ENCODE results near the gene ARMS2. TPM values are rescaled to one million over a fixed set of nuclear protein-coding genes. Genes with fewer than 3 reads are reported as not detected.

ARMS2 gene
- total RNA-seq, 1 donor from 2014 or later: not detected

- intact Hi-C loops (cut with micrococcal nuclease): no loop called here
Observed at GRCh38 chr10:122450353-122450990, 4.0 kb upstream of the ARMS2 start.

- intact Hi-C loops (cut with micrococcal nuclease): no loop called here
Observed at GRCh38 chr10:122454071-122454470, 382 bp upstream of the ARMS2 start.

- intact Hi-C loops (cut with micrococcal nuclease): no loop called here
Observed at GRCh38 chr10:122455376-122456079, 1.1 kb downstream of the ARMS2 start.

- intact Hi-C loops (cut with micrococcal nuclease): no loop called here
Observed at GRCh38 chr10:122457934-122458333, 3.5 kb downstream of the ARMS2 start.

- intact Hi-C loops (cut with micrococcal nuclease): no loop called here
Observed at GRCh38 chr10:122458693-122459092, 4.2 kb downstream of the ARMS2 start.

GRCh38 chr10:122459561-122460273 is 5.3 kb downstream of the ARMS2 start:
- intact Hi-C loops (cut with micrococcal nuclease): no loop called here

GRCh38 chr10:122460891-122461293 is 6.4 kb downstream of the ARMS2 start:
- intact Hi-C loops (cut with micrococcal nuclease): no loop called here

- intact Hi-C loops (cut with micrococcal nuclease): no loop called here
Observed at GRCh38 chr10:122461367-122461728, 6.9 kb downstream of the ARMS2 start, which contains the start of gene HTRA1. HTRA1 (plus strand) TSS chr10:122461553; CDS start chr10:122461653, 100 bp downstream.

GRCh38 chr10:122461729-122462532 is 7.5 kb downstream of the ARMS2 start:
- intact Hi-C loops (cut with micrococcal nuclease): no loop called here

GRCh38 chr10:122462533-122463465 is 8.3 kb downstream of the ARMS2 start:
- intact Hi-C loops (cut with micrococcal nuclease): no loop called here

- intact Hi-C loops (cut with micrococcal nuclease): no loop called here
Observed at GRCh38 chr10:122463466-122464249, 9.2 kb downstream of the ARMS2 start.

- intact Hi-C loops (cut with micrococcal nuclease): no loop called here
Observed at GRCh38 chr10:122464250-122464510, 9.7 kb downstream of the ARMS2 start.

- intact Hi-C loops (cut with micrococcal nuclease): no loop called here
Observed at GRCh38 chr10:122464586-122464985, 10.1 kb downstream of the ARMS2 start.

GRCh38 chr10:122465401-122466040 is 11.1 kb downstream of the ARMS2 start:
- intact Hi-C loops (cut with micrococcal nuclease): no loop called here

GRCh38 chr10:122466951-122467381 is 12.5 kb downstream of the ARMS2 start:
- intact Hi-C loops (cut with micrococcal nuclease): no loop called here

- intact Hi-C loops (cut with micrococcal nuclease): no loop called here
Observed at GRCh38 chr10:122467701-122468100, 13.2 kb downstream of the ARMS2 start.

GRCh38 chr10:122468307-122468925 is 14.0 kb downstream of the ARMS2 start:
- intact Hi-C loops (cut with micrococcal nuclease): no loop called here

- intact Hi-C loops (cut with micrococcal nuclease): no loop called here
Observed at GRCh38 chr10:122468926-122469781, 14.7 kb downstream of the ARMS2 start.
